Smooth muscle cell of the brain vasculature (primary cell): ENCODE measurements around the gene FOXN3.
"Not testable (repeated sequence)": the region's sequence is repeated elsewhere in the genome, so short reads cannot be mapped to it uniquely, and the experiment has no call there.

ENCODE experiments used
- DNase-seq: peaks from one replicate; pipeline ENCODE4 v3.0.0-alpha.2; 2012; ENCODE audit warnings: low read depth, low spot score

The FOXN3 gene

DNA sequence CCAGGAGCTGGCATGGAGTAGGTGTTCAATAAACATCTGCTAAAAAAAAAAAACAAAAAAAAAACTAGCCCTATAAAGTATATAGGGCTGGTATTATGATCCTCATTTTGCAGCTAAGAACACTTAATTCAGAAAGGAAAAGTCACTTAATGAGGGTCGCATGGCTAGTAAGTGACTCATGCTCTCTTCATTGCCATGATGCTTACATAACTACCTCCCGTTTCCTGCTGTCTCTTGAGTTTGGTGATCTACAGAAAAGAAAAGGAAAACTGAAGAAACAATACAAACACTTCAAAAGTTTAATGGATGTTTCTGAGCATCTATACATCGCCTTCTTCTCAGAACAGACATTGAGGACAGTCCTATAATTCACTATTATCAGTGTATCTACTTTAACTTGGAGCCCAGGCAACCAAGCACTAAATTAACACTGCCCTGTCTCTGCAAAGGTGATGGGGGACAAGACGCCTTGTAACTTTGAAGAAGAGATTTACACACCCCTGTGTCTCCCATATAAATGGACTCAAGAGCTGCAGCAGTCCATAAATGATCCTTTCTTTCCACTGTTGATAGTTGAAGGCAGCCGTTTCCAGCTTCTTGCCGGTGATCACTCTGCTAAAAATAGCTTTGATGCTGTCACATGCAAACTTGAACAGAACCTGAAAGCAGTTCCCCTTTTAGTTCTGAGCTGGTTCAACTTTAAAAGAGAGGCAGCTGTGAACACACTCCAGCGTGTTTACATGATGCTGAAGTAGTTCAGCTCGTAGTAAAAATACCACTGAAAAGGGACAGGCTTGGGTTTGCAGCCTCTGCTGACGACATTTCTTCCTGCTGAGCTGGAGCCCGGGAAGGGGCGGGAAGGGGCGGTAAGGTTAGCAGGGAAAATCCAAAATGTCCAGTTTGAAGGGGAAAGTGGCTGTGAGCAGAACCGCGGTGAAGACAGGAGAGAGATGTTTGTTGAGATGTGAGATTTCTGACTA, 113.3 kb downstream of the FOXN3 start:
- DNase-seq, result peak; percentile 84

DNA sequence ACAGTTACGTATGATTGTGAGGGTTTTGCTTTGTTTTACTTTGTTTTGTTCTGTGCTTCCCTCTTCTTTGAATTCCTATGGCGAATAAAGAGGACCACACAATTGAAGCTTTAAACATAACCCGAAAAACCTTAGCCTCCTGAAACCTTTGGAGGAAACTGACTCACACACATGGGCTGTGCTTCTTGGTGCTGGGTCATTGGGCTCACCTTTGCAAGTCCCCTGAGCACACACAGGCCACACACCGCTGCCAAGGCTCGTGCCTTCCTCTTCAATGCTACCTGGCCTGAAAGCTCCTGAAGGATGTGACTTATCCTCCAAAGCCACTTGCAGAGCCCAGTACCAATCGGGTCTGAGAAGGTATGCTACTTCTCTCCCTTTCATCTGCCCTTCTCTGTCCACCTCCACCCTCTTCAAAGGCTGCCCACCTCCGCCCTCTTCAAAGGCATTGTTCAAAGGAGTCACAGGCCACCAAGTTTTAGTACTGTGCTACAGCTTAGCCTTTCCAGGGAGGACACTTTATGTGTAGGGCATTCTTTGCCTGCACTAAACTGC, 114.6 kb downstream of the FOXN3 start:
- DNase-seq, result no peak

DNA sequence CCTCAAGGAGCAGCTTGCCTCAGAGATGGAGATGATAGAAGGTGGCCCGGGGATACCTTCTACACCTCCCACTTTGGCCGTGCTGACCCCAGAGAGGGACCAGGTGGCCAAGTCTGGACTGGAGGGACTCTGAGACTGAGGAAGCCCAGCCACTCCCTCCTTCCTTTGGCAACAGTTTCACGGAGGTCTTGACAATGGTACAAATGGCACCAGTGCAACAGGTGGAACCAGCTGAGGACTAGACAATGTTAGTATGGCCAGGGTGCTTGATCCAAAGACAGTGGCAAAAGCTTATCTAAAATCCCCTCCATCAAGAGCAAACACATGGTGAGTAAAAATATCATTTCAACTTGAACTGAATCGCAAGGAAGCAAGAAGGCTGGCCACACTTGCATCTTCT, 117.4 kb downstream of the FOXN3 start:
- no peak for DNase-seq

DNA sequence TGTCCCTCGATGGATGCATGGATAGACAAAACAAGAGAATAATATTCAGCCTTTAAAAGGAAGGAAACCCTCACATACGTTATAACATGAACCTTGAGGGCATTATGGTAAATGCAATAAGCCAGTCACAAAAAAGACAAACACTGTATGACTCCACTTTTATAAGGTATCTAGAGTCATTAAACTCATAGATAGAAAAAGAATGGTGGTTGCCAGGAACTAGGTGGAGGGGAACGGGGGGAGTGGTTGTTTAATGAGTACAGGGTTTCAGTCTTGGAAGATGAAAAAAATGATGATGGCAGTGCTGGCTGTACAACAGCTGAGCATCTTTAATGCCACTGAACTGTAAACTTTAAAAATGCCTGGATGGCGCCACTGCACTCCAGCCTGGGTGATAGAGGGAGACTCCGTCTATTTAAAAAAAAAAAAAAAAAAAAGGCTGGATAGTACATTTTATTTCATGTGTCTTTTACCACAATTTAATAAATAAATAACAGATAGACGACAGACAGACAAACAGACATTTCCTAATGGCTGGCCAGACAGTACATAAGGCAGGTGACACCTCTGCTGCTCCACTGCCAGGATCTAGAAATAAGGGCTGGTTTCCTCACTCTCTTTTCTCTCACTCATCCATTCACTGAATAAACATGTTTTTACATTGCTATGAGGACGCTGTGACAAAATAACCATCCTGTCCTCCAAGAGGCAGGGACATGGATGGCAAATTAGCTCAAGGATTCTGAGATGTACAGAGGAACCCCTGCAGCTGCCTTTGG, 118.8 kb downstream of the FOXN3 start:
- no peak for DNase-seq

DNA sequence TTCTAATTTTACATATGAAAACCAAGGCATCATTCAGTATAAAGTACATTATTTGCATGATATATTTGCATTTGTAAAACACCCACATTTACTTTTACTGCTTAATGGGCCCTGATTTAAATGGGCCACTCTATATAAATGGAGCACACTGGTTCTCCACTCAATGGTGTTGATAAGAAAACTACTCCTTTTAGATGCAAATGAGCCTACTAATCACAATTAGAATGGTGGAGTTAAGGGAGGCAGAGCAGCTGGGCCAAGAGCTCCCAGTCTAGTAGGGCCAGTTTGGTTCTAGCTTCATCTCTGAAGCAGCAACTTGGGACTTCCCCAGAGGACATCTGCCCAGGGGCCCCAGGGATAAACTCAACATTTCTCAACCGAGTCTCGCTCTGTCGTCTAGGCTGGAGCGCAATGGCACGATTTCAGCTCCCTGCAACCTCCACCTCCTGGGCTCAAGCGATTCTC, 120.7 kb downstream of the FOXN3 start:
- no peak for DNase-seq

DNA sequence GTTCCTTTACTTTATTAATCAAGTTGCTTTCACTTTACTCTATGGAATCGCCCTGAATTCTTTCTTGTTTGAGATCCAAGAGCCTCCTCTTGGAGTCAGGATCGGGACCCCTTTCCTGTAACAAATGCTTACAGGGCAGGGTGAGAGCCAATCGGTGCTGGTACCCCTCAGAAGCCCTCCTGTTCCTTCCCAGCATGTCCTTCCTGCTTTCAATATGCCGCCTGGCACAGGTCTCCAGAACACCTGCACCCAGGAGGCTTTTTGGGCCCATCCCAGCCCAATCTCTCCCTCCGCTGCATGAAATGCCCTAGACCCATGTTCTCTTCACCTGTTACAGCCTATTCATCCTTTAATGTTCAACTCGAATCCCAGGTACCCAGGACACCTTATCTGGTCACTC, 122.2 kb downstream of the FOXN3 start:
- DNase-seq, result no peak

DNA sequence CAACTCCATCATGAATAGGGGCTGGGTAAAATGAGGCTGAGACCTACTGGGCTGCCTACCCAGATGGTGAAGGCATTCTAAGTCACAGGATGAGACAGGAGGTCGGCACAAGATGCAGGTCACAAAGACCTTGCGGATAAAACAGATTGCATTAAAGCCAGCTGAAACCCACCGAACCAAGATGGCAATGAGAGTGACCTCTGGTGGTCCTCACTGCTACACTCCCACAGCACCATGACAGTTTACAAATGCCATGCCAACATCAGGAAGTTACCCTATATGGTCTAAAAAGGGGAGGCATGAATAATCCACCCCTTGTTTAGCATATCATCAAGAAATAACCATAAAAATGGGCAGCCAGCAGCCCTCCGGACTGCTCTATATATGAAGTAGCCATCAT, 122.6 kb downstream of the FOXN3 start:
- not testable (repeated sequence) for DNase-seq

DNA sequence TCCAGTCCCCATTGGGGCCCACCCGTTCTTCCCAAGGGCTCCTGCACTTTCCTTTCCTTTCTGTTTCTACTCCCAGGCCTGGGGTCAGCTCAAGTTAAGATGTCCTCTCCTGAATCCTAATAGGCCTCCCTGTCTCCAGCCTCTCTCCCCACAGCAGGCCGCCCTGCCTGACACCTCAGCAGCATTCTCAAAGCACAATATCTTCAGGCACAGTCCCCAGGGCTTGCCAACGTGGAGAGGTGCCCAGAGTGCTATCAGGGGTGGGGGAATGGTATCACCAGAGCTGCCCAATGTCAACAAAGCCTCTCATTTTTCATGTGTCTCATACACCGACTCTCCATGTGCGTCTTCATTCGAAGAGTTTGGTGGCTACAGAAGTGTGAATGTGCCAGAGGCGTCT, 123.0 kb downstream of the FOXN3 start:
- no peak for DNase-seq

DNA sequence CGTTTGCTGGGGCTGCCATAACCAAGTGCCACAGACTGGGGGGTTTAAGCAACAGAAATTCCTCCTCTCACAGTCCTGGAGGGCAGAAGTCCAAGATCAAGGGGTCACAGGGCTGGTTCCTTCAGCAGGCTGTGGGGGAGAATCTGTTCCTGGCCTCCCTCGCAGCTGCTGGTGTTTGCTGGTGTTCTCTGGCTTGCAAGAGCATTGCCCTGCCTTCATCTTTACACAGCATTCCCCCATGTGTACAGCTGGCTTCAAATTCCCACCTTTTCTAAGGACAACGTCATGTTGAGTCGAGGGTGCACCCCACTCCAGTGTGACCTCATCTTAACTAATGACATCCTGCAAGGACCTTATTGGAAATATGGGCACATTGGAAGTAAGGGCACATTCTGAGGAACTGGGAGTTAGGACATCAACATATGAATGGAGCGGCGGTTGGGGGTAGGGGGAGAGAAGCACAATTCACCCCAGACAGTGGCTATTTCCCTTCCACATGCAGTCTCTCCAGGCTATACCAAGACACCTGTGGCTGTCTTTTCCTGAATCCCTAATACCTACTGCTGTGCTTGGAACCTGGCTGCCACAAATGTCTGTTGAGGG, 123.6 kb downstream of the FOXN3 start:
- DNase-seq, result no peak

DNA sequence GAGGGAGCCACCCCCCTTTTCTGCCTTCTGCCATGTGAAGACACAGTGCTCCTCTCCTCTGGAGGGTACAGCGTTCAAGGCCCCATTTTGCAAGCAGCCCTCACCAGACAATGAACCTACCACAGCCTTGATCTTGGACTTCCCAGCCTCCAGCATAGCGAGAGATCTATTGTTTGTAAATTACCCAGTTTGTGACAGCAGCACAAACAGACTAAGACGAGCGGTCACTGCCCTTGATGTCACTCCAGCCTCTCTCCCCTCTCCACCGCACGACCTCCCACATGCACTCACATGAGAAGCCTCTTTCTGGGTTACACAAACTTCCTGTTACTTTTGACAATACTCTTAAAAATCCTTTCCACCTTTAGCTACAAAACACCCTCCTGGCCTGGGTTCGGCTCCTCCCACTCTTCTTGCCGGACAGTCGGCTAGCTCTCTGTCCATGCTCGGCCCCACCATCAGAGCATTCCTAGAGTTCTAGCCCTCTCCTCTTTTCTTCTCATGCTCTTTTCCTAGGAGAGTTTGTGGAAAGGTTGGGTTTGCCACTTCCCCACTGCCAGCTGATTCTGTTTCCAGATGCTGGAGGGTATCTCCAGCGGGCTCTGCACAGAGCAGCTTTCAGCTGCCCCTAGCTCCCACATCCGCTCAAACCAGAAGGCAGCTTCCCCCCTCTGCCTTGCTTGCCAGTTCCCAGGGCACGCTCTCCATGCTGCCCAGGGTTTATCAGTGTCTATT, 124.3 kb downstream of the FOXN3 start:
- DNase-seq, result no peak

DNA sequence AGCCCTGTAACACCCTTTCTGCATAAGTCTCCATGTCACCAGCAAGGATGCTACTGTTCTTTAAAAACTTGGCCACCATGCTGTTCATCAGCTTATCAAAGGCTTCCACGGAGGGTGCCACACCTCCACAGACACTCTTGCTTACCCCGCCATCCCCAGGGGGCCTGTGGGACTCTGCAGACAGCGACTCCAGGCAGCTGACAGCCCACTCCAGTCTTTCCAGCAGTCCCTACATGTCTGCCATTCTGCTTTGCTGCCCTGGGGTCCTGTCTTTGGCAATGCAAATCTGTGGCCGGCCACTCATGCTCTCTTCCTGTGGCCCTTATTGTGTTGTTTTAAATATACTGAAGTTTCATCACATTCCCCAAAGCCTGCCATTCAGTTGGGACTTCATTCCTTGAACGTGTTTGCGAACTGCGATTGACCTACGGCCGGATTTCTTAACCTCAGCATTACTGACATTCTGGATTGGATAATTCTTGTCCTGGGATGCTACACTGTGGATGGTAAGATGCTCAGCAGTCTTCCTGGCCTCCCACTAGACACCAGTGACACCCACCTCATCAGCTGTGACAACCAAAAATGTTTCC, 125.6 kb downstream of the FOXN3 start:
- no peak for DNase-seq

DNA sequence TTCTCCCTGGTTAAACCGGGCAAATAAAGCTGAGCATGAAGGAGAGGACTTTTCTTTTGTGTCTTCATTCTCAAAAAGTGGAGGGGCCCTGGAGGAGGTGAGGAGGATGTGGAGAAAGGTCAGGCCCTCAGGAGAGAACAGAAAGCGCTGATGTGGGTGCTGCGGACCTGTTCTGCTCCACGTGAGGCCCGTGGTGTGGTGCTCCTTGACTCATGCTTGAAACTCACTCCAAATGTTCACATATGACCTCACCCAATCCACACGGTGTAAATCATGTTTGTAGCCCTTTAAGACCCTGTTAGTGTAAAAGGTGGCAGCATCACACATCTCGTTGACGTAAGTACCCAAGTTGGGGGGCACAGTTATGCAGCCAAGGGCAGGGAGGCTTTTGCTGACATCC, 126.2 kb downstream of the FOXN3 start:
- DNase-seq, result no peak

DNA sequence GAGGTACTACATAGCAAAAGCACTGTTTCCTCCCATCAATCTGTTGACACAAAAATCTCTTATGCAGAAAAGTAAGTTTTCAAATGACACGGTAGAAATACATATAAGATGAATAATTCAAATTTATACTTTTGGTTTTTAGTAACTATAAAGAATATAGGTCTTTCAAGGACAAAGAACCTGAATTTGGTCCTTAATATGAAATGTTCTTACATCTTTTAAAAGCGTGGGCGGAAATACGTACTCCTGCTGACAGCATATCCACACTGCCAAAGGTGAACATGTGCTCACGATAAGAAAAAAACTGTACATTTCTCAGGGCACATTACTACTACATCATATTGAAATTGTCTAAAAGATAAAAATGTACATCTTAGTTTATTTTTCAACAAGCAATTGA, 127.6 kb downstream of the FOXN3 start:
- DNase-seq, result no peak

DNA sequence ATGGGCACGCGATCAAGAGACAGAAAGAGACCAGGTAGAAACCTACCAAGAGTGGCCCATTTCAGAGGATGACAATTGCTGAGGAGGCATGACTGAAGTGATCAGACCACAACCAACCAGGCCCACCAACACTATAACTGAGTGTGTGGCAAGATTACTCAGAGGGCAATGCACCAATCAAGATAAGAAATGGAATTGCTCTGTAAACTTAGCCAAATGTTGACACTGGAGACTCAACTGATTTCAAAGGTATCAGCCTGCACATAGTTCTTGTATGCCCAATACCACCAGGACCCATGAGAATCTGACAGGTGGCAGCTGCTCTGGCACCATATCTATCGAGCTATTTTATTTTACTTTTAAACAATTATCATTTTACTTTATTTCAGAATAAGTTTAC, 128.9 kb downstream of the FOXN3 start:
- no peak for DNase-seq

DNA sequence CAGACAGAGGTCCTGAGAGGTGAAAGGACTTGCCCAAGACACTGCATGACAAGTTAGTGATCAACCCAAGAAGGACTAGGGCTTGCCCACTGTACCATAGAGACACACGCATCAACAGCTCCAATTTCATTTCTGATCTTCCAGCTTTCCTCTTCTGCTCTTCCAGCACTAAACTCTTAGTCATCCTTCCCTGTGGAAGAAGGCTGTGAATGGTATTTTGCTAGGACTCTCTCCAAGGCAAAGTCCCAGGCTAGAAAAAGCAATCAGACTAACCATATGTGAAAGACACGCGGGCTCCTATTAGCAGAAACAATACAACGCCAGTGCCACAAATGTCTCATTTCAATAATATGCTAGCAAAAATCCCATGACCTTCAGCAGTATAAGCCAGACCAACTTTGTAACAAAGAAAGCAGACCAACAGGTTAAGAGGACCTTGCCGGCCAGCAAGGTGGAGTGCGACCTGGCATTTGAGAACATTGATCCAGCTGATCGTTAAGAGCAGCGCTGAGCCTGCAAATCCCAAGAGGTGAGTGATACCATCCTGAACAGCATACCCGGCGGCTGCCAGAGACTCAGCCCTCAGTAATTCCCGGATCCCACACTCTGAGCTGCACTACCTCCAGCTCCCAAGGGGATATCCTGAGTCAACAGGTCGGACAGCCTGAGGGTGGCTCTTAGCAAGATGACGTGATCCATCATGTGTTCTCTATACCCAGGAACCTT, 132.5 kb downstream of the FOXN3 start:
- no peak for DNase-seq

DNA sequence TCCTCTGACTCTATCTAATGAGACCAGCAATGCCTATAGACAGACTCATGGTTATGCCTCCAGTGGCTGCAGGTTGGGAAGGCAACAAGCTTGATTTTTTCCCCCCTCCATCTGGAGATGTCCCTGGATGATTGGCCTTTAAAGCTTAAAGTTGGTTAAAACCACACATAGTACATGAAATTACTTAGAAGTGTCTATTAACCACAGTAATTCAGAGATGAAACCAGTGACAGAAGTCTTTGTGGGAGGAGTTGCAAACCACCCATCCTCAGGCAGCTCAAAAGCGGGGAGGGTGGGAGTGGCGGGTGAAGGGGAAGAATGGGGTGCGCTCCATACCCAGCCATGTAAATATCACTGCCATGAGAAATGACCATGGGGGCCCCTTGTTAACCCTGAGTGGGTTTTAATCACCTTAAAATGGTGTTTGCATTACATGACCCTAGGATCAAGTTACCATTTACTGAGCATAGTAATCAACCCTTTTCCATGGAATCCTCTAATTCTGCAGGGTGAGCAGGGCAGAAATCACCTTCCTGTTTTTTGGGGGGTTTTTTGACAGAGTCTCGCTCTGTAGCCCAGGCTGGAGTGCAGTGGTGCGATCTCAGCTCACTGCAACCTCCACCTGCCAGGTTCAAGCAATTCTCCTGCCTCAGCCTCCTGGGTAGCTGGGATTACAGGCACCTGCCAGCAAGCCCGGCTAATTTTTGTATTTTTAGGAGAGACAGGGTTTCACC, 133.5 kb downstream of the FOXN3 start:
- no peak for DNase-seq

DNA sequence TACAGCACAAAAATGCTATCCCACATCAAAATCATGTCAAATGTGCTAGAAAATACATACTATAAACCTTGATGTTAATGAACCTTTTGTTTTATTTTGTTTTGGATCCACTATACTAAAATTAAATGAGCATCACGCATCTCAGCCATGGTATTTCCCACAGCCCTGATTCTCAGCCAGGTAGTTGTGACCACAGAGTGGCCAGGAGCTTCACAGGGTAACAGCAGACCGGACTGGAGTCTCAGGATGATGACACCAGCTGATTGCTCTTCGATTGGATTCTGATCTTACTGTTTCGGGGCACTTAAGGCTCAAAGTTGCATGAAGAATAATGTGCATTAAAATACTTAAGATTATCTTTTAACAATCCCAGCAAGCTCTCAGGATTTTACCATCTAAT, 134.8 kb downstream of the FOXN3 start:
- no peak for DNase-seq

DNA sequence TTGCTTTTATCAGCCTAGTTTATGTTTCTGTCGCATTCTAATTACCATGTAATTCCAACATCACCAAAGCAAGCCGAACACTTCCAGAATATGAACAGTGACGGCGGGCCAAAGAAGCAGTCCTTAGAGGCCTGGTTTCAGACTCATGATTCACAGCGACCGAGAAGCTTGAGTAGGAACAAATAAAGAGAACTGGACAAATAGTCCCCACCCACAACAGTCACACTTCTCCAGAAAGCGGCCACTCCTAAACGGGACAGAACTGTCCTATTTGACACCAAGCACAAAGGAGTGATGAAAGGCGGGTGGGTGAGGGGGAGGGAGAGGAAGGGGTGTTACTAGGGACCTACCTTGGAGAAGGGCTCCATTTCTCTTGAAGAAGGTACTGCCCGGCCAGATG, 136.4 kb downstream of the FOXN3 start:
- no peak for DNase-seq

DNA sequence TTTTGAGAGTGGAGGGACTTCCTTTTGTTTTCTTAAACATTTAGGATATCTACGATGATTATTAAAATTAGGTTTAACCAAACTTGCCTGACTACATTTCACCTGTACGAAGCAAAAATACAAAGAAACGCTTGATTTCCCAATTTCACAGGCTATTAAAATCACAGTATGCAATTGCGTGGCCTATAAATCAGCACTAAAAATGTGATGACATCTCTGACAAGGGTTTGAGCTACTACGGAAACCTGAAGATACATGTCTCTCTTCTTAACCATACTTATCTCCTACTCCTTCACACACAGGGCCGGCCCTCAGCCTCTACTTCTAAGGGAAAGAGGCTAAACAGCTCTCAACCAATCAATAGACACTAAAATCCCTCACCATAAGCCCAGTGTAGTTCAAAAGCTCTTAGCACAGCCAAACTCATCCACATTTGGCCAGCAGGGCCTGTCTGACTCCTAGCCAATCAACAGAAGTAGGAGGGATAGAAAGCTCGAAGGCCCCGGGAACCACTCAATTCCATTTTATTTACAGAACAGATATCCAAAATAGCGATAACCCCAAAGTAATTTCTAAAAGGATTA, 137.3 kb downstream of the FOXN3 start:
- DNase-seq, result no peak
